Smooth muscle cell (in vitro differentiated cells): Measurements from ENCODE around the gene ATG4B. TPM values are rescaled to one million over a fixed set of nuclear protein-coding genes. Genes with fewer than 3 reads are reported as not detected.
A peak's percentile ranks its signal among the peaks of the same experiment; 100 is the strongest.

Experiments used
- DNase-seq: peaks from one replicate; lab custom pipeline; 2025; ENCODE audit not compliant: unreplicated experiment; lab: John Stamatoyannopoulos, UW
- H2AFZ ChIP-seq: fragments of 200-600 bp; sonication (generic); 2 replicates; pipeline ENCODE4 v1.6.0; 2016; ENCODE audit warnings: antibody characterized with exemption, low read depth, mild to moderate bottlenecking
- H3F3A ChIP-seq: fragments of 200-600 bp; sonication (generic); 2 replicates; pipeline ENCODE4 v1.6.0; 2017; ENCODE audit warnings: antibody characterized with exemption, low read depth
- H3K27ac ChIP-seq: fragments of 200-600 bp; sonication (generic); 2 replicates; pipeline ENCODE4 v1.5.1; 2016; ENCODE audit warnings: low read depth, mild to moderate bottlenecking
- H3K27me3 ChIP-seq: fragments of 200-600 bp; sonication (generic); 2 replicates; pipeline ENCODE4 v1.6.1; 2016; ENCODE audit warnings: low read depth, mild to moderate bottlenecking
- H3K36me3 ChIP-seq: fragments of 200-600 bp; sonication (generic); 2 replicates; pipeline ENCODE4 v1.5.1; 2016; ENCODE audit warnings: low read depth
- H3K4me1 ChIP-seq: fragments of 200-600 bp; sonication (generic); 2 replicates; pipeline ENCODE4 v1.5.1; 2016; ENCODE audit warnings: low read depth
- H3K4me2 ChIP-seq: fragments of 200-600 bp; sonication (generic); 2 replicates; pipeline ENCODE4 v1.6.0; 2016; ENCODE audit warnings: mild to moderate bottlenecking
- H3K4me3 ChIP-seq: fragments of 200-600 bp; sonication (generic); 2 replicates; pipeline ENCODE4 v1.5.1; 2016; ENCODE audit warnings: mild to moderate bottlenecking
- H3K79me2 ChIP-seq: fragments of 200-600 bp; sonication (generic); 2 replicates; pipeline ENCODE4 v1.6.0; 2016; ENCODE audit warnings: low read depth, mild to moderate bottlenecking
- H3K9ac ChIP-seq: fragments of 200-600 bp; sonication (generic); 2 replicates; pipeline ENCODE4 v1.6.0; 2016; ENCODE audit warnings: low read depth
- H3K9me3 ChIP-seq: fragments of 200-600 bp; sonication (generic); replicated peaks from 2 replicates; pipeline ENCODE4 v1.5.1; 2016; ENCODE audit warnings: low read depth
- H4K20me1 ChIP-seq: fragments of 200-600 bp; sonication (generic); 2 replicates; pipeline ENCODE4 v1.6.0; 2016; ENCODE audit warnings: low read depth
- WGBS: methylation state at CpG from one replicate; pipeline ENCODE4 v1.1.7; 2016; ENCODE audit warnings: low lambda C conversion rate; 5-methylcytosine and 5-hydroxymethylcytosine counted together
- polyA plus RNA-seq: library from polyadenylated mRNA; unstranded; fragments of >200 nt; fragmentation: Nextera tagmentation; extraction: Ambion mirVana; gene quantifications from 2 replicates; pipeline ENCODE4 v1.2.1, GENCODE V29; 2016
- total RNA-seq: library from RNA; depleted of rRNA; stranded (reverse); fragments of >200 nt; gene quantifications from 2 replicates; pipeline ENCODE4 v1.2.3, GENCODE V29; 2014
- TF ChIP-seq, protein P1 (sequence below): fragments of 200-600 bp; sonication (generic); IDR thresholded peaks from 2 replicates; pipeline ENCODE4 v1.5.1; 2017; ENCODE audit warnings: borderline replicate concordance, mild to moderate bottlenecking, antibody characterized with exemption; ENCODE audit not compliant: insufficient read depth, poor library complexity, severe bottlenecking

ATG4B gene
- total and polyA plus RNA-seq, 2 experiments from 2014 or later, result 70.3 to 91.3 TPM

DNA sequence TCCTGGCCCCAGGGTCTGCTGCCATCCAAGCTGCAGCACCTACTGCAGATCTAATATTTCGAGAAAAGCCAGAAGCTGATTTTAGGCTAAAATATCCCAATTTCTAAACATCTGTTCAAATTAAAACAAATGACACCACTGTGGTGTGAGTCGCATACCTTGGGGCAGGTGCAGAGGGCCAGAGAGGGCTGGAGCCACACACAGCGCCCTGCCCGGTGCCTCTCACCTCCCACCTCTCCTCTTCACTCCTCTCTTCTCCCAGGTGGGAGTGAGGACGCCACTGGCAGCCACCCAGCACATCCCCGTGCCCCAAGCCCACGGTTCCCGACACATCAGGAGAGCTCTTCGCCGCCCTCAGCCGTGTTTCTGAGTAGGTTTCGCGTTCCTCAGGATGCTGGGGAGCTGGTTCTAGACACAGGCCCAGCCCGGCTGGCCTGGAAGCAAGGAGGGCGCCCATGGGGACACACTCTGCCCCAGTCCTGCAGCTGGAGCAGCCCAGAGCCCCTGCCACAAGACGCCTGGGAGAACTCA is 21.9 kb upstream of the ATG4B start:
- Histone ChIP-seq H3K9ac (no peak overlapping the region), H3K4me2 (no peak overlapping the region), H3K27me3 (no peaks in the 10 kb centered on the region), H2AFZ (no peak overlapping the region), H3K4me1 (no peaks in the 10 kb centered on the region), H3K27ac (no peak overlapping the region), H3K36me3 (no peaks in the 10 kb centered on the region), H3K79me2 (peaks cover 51% of the 10 kb centered on the region), H3K9me3 (no peaks in the 10 kb centered on the region), H4K20me1 (peaks cover 30% of the 10 kb centered on the region), H3F3A (peaks cover 7% of the 10 kb centered on the region), H3K4me3 (no peak overlapping the region)
- TF ChIP-seq, protein P1, sequence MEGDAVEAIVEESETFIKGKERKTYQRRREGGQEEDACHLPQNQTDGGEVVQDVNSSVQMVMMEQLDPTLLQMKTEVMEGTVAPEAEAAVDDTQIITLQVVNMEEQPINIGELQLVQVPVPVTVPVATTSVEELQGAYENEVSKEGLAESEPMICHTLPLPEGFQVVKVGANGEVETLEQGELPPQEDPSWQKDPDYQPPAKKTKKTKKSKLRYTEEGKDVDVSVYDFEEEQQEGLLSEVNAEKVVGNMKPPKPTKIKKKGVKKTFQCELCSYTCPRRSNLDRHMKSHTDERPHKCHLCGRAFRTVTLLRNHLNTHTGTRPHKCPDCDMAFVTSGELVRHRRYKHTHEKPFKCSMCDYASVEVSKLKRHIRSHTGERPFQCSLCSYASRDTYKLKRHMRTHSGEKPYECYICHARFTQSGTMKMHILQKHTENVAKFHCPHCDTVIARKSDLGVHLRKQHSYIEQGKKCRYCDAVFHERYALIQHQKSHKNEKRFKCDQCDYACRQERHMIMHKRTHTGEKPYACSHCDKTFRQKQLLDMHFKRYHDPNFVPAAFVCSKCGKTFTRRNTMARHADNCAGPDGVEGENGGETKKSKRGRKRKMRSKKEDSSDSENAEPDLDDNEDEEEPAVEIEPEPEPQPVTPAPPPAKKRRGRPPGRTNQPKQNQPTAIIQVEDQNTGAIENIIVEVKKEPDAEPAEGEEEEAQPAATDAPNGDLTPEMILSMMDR, result no peak
- 93% methylated on average over 16 of the region's 16 CpGs for WGBS
- no peak for DNase-seq

DNA sequence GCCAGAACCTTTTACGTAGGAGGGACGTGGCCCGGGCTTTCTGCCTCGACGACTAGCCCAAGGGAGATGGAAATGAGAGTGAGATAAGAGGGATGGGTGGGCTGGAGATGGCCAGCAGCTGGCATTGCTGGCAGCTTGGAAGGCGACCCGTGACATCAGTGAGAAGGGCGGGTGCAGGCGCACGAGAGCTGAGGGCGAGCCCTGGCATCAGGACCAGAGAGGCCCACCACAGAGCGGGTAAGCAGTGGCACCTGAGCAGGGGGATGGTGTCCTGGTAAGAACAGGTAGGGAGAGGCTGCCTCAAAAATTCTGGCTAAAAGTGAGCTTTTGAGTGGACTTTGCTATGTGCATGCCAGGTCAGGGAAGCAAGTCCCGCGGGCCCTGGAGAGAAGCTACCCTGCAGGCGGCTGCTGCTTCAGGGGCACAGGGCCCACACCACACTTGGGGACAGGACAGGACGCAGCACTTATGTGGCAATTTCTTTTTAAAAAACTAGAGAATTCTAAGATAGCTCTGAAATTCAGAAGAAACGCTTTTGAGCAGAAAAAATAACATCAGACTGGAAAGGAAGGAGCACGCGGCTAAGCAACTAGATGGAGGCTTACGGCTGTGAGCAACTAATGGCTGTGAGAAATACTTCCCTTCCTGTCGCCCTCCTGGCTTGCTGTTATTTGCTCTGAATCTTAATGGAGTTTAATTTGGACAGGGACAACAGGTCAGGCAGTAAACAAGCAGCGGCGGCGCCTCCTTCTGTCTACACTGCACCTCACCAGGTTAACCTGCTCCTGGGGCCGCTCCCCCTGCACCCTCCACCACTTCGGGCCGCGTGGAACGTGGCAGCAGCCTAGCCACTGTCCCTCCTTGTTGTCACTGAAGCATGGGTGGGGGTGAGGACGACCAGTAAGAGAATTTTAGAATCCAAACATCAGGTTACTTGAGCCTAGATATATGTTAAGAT is 21.0 kb upstream of the ATG4B start:
- no peaks in the 10 kb centered on the region for H3K9me3 ChIP-seq
- H3K27me3 ChIP-seq, result no peaks in the 10 kb centered on the region
- H3K79me2 ChIP-seq, result peaks cover 54% of the 10 kb centered on the region
- no peak overlapping the region for H3K27ac ChIP-seq
- no peak overlapping the region for H3K4me2 ChIP-seq
- peaks cover 30% of the 10 kb centered on the region for H4K20me1 ChIP-seq
- H3K36me3 ChIP-seq, result no peaks in the 10 kb centered on the region
- H3K4me1 ChIP-seq, result no peaks in the 10 kb centered on the region
- H3F3A ChIP-seq, result peaks cover 7% of the 10 kb centered on the region
- TF ChIP-seq, protein P1, result no peak
- peak overlapping the region; percentile 38 for H3K4me3 ChIP-seq
- no peak for DNase-seq
- WGBS, result 95% methylated on average over 30 of the region's 30 CpGs
- no peak overlapping the region for H2AFZ ChIP-seq
- no peak overlapping the region for H3K9ac ChIP-seq

DNA sequence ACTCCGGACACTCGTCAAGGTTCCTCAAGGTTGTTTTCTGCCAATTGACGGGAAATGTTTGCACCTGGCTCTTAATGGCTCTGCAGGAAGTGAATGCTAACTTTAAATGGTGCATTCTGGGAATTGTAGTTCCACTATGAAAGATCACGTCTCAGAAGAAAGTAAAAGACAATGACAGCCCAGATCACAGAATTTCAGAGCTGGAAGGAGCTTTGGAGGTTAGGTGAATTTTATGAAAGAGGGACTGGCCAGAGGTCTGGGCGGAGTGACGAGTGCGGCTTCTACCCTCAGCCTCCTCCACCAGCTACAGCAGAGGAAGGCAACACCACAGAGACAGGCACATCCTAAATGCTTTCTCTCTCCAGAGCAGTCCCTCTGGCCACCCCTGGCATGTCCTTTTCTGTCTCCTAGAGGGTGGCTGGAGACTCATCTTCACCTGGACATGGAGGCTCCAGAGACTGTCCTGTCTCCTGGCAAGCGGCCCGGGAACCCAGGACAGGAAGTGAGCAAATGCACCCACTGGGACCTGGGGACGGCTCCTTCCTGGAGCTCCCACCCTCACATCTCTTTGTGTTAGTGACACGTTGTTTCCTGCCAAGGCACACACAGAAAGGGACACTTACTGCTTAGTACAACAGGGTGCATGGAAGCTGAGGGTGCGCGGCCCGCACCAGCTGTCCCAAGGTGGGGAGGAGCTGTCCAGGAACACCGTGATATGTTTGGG is 19.9 kb upstream of the ATG4B start:
- H3K4me3 ChIP-seq, result peak overlapping the region; percentile 38
- no peaks in the 10 kb centered on the region for H3K4me1 ChIP-seq
- H3K9me3 ChIP-seq, result no peaks in the 10 kb centered on the region
- no peak overlapping the region for H3K27ac ChIP-seq
- TF ChIP-seq, protein P1, result no peak
- H3K9ac ChIP-seq, result no peak overlapping the region
- DNase-seq, result no peak
- WGBS, result 76% methylated on average over 15 of the region's 15 CpGs
- peaks cover 7% of the 10 kb centered on the region for H3F3A ChIP-seq
- H3K4me2 ChIP-seq, result peak overlapping the region; percentile 61
- H3K27me3 ChIP-seq, result no peaks in the 10 kb centered on the region
- peaks cover 64% of the 10 kb centered on the region for H3K79me2 ChIP-seq
- no peak overlapping the region for H2AFZ ChIP-seq
- H3K36me3 ChIP-seq, result no peaks in the 10 kb centered on the region
- peaks cover 32% of the 10 kb centered on the region for H4K20me1 ChIP-seq
